ENCODE results near the gene IFI27L1. TPM values are rescaled to one million over a fixed set of nuclear protein-coding genes. Genes with fewer than 3 reads are reported as not detected.

Gene IFI27L1
- total and polyA plus RNA-seq, 12 donors = 7.7 to 47.4 (median 17.1) TPM

- Histone ChIP-seq H3K4me3 (no peak overlapping the region), H3K4me1 (peaks cover 3 to 49% (median 26%) of the 10 kb centered on the region in 9 donors), H3K27ac (peak overlapping the region in 3 of 10 donors; percentile 26 to 51 (median 48)), H3K27me3 (no peaks in the 10 kb centered on the region), H3K9me3 (no peaks in the 10 kb centered on the region), H3K36me3 (peaks cover 0 to 100% (median 77%) of the 10 kb centered on the region in 9 donors)
- intact Hi-C loops (cut with DNase I) = loop anchor here in 2 of 10 donors (5.0 kb wide), 1 partner anchor 85 kb away; no protein-coding TSS in a partner anchor
- no peak for DNase-seq
- ATAC-seq = no peak
- WGBS, 2 donors = 91 to 93% methylated on average over 1 of the region's 1 CpG
- no peak for TF ChIP-seq CTCF (IDR thresholded peaks at IDR 0.05)
These were observed 28.9 kb upstream of the IFI27L1 start for GRCh38 chr14:94052199-94052598.

- 85 to 87% methylated on average over 4 of the region's 4 CpGs for WGBS, 2 donors
- H3K27me3 ChIP-seq = no peaks in the 10 kb centered on the region
- no peaks in the 10 kb centered on the region for H3K9me3 ChIP-seq
- intact Hi-C loops (cut with DNase I) = loop anchor here in 2 of 10 donors (5.0 kb wide), 1 partner anchor 85 kb away; no protein-coding TSS in a partner anchor
- H3K4me1 ChIP-seq = peaks cover 3 to 52% (median 26%) of the 10 kb centered on the region in 9 donors
- H3K27ac ChIP-seq = no peak overlapping the region
- no peak for DNase-seq
- no peak for TF ChIP-seq CTCF (IDR thresholded peaks at IDR 0.05)
- H3K36me3 ChIP-seq = peaks cover 0 to 100% (median 77%) of the 10 kb centered on the region in 9 donors
- no peak overlapping the region for H3K4me3 ChIP-seq
- no peak for ATAC-seq
These were observed 28.4 kb upstream of the IFI27L1 start for GRCh38 chr14:94052662-94053061.

GRCh38 chr14:94054401-94054800, 26.7 kb upstream of the IFI27L1 start:
- H3K4me3 ChIP-seq = no peak overlapping the region
- no peak for TF ChIP-seq CTCF (IDR thresholded peaks at IDR 0.05)
- peaks cover 0 to 100% (median 74%) of the 10 kb centered on the region in 9 donors for H3K36me3 ChIP-seq
- no peak overlapping the region for H3K27ac ChIP-seq
- no peaks in the 10 kb centered on the region for H3K9me3 ChIP-seq
- WGBS, 2 donors = 96 to 97% methylated on average over 1 of the region's 1 CpG
- H3K27me3 ChIP-seq = no peaks in the 10 kb centered on the region
- ATAC-seq = no peak
- no peak for DNase-seq
- H3K4me1 ChIP-seq = peaks cover 3 to 54% (median 28%) of the 10 kb centered on the region in 9 donors
- intact Hi-C loops (cut with DNase I) = loop anchor here in 2 of 10 donors (5.0 kb wide), 1 partner anchor 83 kb away; no protein-coding TSS in a partner anchor

- H3K27me3 ChIP-seq = no peaks in the 10 kb centered on the region
- no peak overlapping the region for H3K4me3 ChIP-seq
- no peak for TF ChIP-seq CTCF (IDR thresholded peaks at IDR 0.05)
- WGBS, 2 donors = 94 to 95% methylated on average over 7 of the region's 7 CpGs
- DNase-seq (no peak), ATAC-seq (no peak)
- intact Hi-C loops (cut with DNase I) = loop anchor here in 2 of 10 donors (5.0 kb wide), 1 partner anchor 82 kb away; no protein-coding TSS in a partner anchor
- peaks cover 0 to 100% (median 74%) of the 10 kb centered on the region in 9 donors for H3K36me3 ChIP-seq
- no peak overlapping the region for H3K27ac ChIP-seq
- H3K9me3 ChIP-seq = no peaks in the 10 kb centered on the region
- H3K4me1 ChIP-seq = peaks cover 3 to 56% (median 31%) of the 10 kb centered on the region in 9 donors
These were observed 26.2 kb upstream of the IFI27L1 start for GRCh38 chr14:94054936-94055335.
